Keratinocyte (primary cell): ENCODE measurements around the gene TBCC. TPM values are rescaled to one million over a fixed set of nuclear protein-coding genes. Genes with fewer than 3 reads are reported as not detected.

Source experiments
- DNase-seq: peaks from one replicate; pipeline ENCODE4 v3.0.0-alpha.2; 2011; ENCODE audit warnings: low read depth, missing footprints, low spot score
- FAIRE-seq: peaks from 2 replicates; lab custom pipeline; 2011; peaks lifted over from hg19 to GRCh38; lab: Jason Lieb, UNC
- H2AFZ ChIP-seq: 2 replicates; pipeline ENCODE4 v1.6.0; 2012; ENCODE audit warnings: low read length, control low read depth, inconsistent platforms; ENCODE audit not compliant: control insufficient read depth
- H3K27ac ChIP-seq: 2 replicates; pipeline ENCODE4 v1.5.1; 2011; ENCODE audit warnings: low read length; ENCODE audit not compliant: control insufficient read depth, insufficient read depth
- H3K27me3 ChIP-seq: 3 replicates; pipeline ENCODE4 v1.6.0; 2011; ENCODE audit warnings: low read length; ENCODE audit not compliant: control insufficient read depth, insufficient read depth; ENCODE audit errors: extremely low read depth
- H3K36me3 ChIP-seq, 2 experiments: 2 replicates in 1 of 2; 3 replicates in 1 of 2; pipeline ENCODE4 v1.5.1; 2011; ENCODE audit warnings: low read length in 2 of 2, mild to moderate bottlenecking in 1 of 2; ENCODE audit not compliant: control insufficient read depth in 2 of 2, insufficient read depth in 2 of 2; ENCODE audit errors: extremely low read depth in 1 of 2
- H3K4me1 ChIP-seq: 3 replicates; pipeline ENCODE4 v1.5.1; 2011; ENCODE audit warnings: low read length; ENCODE audit not compliant: control insufficient read depth, insufficient read depth; ENCODE audit errors: extremely low read depth
- H3K4me2 ChIP-seq: 3 replicates; pipeline ENCODE4 v1.6.0; 2011; ENCODE audit warnings: low read depth, low read length; ENCODE audit not compliant: control insufficient read depth, insufficient read depth; ENCODE audit errors: extremely low read depth
- H3K4me3 ChIP-seq, 3 experiments: fragments of 200-600 bp in 1 of 3; sonication (generic) in 1 of 3; 2 replicates in 2 of 3; 3 replicates in 1 of 3; pipeline ENCODE4 v1.5.1; 2011 to 2016; ENCODE audit warnings: low read length in 3 of 3, mild to moderate bottlenecking in 3 of 3, control low read depth in 2 of 3, inconsistent platforms in 1 of 3, low read depth in 1 of 3, mixed read lengths in 1 of 3, mixed run types in 1 of 3, moderate library complexity in 1 of 3; ENCODE audit not compliant: control insufficient read depth in 2 of 3, insufficient read depth in 2 of 3; ENCODE audit errors: extremely low read depth in 1 of 3
- H3K79me2 ChIP-seq: 2 replicates; pipeline ENCODE4 v1.6.0; 2012; ENCODE audit warnings: low read length; ENCODE audit not compliant: control insufficient read depth, insufficient read depth
- H3K9ac ChIP-seq: 3 replicates; pipeline ENCODE4 v1.6.0; 2011; ENCODE audit warnings: low read length; ENCODE audit not compliant: control insufficient read depth, insufficient read depth; ENCODE audit errors: extremely low read depth
- H3K9me1 ChIP-seq: 3 replicates; pipeline ENCODE4 v1.6.0; 2011; ENCODE audit warnings: low read length; ENCODE audit not compliant: control insufficient read depth, insufficient read depth; ENCODE audit errors: extremely low read depth
- H3K9me3 ChIP-seq: 2 replicates; pipeline ENCODE4 v1.5.1; 2012; ENCODE audit warnings: low read depth, low read length; ENCODE audit not compliant: control insufficient read depth
- H4K20me1 ChIP-seq: 3 replicates; pipeline ENCODE4 v1.6.0; 2011; ENCODE audit warnings: low read length; ENCODE audit not compliant: control insufficient read depth, insufficient read depth; ENCODE audit errors: extremely low read depth
- EZH2 ChIP-seq: IDR thresholded peaks from one replicate; pipeline ENCODE4 v1.6.1; 2012; ENCODE audit warnings: inconsistent platforms, mild to moderate bottlenecking, low read length, moderate library complexity
- dilution Hi-C: fragments of 300-500 bp; cut with MboI; formaldehyde crosslinking; loops from one replicate; pipeline ENCODE4 v1.7.0; 2020; ENCODE audit warnings: low sequenced_read_pairs; ENCODE audit not compliant: extremely low pct_ligation_motif_present
- polyA plus RNA-seq, 5 experiments: library from polyadenylated mRNA; depleted of rRNA in 3 of 5; stranded (reverse) in 3 of 5; stranded (forward) in 1 of 5; unstranded in 1 of 5; fragments of >200 nt; gene quantifications; 1 replicate in 1 of 5; 2 replicates in 3 of 5; 3 replicates in 1 of 5; pipeline versions ENCODE4 v1.2.1 to v1.2.3, GENCODE V29; 2011 to 2012; ENCODE audit warnings: missing spikeins in 2 of 5, low read depth in 1 of 5, low replicate concordance in 1 of 5
- TF ChIP-seq, protein P1 (sequence below), 3 experiments: IDR thresholded peaks in 1 of 3; conservative IDR thresholded peaks in 1 of 3; optimal IDR thresholded peaks in 1 of 3; 2 replicates in 2 of 3; 3 replicates in 1 of 3; pipeline versions ENCODE3 to v1.5.1; 2011; ENCODE audit warnings: low read length in 3 of 3, mild to moderate bottlenecking in 3 of 3, moderate library complexity in 2 of 3, control low read depth in 1 of 3, inconsistent platforms in 1 of 3; ENCODE audit not compliant: insufficient read depth in 2 of 3; ENCODE audit errors: extremely low read depth in 1 of 3

TBCC gene
- polyA plus RNA-seq, 1 donor (not counting 4 experiments of a cell fraction or from before 2014, with no cell fraction given), result 16.7 TPM

DNA sequence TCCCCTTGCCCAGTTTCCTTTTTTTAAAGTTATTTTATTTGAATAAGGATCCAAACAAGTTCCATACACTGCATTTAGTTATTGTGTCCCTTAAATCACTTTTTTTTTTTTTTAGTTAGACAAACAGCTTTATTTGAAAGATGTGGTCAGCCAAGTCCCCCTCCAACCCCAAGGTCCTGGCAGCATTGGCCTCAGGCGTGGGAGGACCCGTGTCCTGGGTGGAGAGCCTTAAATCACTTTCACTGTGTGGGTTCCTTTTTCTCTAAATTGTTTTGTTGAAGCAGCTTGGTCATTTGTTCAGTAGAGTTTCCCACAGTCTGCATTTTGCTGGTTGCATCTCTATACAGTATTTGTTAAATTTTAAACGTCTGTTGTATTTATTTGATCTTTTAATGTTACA lies 5.2 kb upstream of the TBCC start:
- Histone ChIP-seq H4K20me1 (no peaks in the 10 kb centered on the region), H3K27me3 (no peaks in the 10 kb centered on the region), H3K27ac (no peak overlapping the region), H3K4me2 (no peak overlapping the region), H3K9ac (no peak overlapping the region), H3K9me1 (no peaks in the 10 kb centered on the region), H3K79me2 (no peaks in the 10 kb centered on the region), H2AFZ (no peak overlapping the region), H3K9me3 (no peaks in the 10 kb centered on the region), H3K36me3 (no peaks in the 10 kb centered on the region), H3K4me1 (peaks cover 5% of the 10 kb centered on the region), H3K4me3 (no peak overlapping the region)
- FAIRE-seq, result no peak
- dilution Hi-C loops, result no loop called here
- TF ChIP-seq, protein P1, sequence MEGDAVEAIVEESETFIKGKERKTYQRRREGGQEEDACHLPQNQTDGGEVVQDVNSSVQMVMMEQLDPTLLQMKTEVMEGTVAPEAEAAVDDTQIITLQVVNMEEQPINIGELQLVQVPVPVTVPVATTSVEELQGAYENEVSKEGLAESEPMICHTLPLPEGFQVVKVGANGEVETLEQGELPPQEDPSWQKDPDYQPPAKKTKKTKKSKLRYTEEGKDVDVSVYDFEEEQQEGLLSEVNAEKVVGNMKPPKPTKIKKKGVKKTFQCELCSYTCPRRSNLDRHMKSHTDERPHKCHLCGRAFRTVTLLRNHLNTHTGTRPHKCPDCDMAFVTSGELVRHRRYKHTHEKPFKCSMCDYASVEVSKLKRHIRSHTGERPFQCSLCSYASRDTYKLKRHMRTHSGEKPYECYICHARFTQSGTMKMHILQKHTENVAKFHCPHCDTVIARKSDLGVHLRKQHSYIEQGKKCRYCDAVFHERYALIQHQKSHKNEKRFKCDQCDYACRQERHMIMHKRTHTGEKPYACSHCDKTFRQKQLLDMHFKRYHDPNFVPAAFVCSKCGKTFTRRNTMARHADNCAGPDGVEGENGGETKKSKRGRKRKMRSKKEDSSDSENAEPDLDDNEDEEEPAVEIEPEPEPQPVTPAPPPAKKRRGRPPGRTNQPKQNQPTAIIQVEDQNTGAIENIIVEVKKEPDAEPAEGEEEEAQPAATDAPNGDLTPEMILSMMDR (optimal IDR thresholded peaks at IDR 0.05 in 1 of 3, IDR thresholded peaks at IDR 0.05 in 1 of 3, conservative IDR thresholded peaks at IDR 0.05 in 1 of 3; ENCODE audit: extremely low read depth in 1 of 3, insufficient read depth in 2 of 3, low read length in 3 of 3), result no peak
- no peak for TF ChIP-seq EZH2
- DNase-seq, result no peak

DNA sequence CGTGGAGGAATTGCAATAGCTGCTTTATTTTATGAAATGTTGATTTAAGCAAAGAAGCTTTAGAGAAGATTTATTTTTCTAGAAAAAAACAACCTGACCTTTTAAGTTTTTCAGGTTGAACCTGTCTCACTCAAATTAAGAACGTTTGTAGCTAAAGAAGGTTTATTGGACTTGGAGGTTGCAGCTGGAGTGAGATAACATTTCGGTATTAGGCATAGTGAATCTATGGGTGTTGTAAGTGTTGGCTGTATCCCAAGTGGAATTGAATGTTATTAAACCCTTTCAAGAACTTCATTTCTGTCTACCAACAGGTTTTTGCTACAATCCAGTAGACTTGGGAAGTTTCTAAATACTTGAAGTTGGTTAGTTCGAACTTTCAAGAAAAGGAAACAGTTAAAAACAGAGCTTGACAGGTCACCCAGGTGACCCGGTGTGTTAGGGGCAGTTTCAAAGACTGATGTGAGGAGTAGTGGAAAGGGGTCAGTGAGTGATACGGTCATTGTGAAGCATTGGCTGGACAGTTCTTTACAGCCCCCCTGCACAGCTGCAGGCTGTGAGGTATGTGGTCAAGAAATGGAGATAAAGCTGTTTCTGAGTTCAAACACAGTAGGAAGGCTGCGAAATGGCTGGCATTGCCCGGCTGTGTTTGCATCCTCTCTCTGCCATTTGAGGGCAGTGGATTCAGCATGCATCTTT lies 2.4 kb upstream of the TBCC start:
- Histone ChIP-seq H3K4me1 (peaks cover 10% of the 10 kb centered on the region), H3K27me3 (no peaks in the 10 kb centered on the region), H3K4me2 (peak overlapping the region; percentile 38), H3K9ac (no peak overlapping the region), H3K9me1 (no peaks in the 10 kb centered on the region), H3K9me3 (no peaks in the 10 kb centered on the region), H4K20me1 (no peaks in the 10 kb centered on the region), H3K27ac (no peak overlapping the region), H3K4me3 (no peak overlapping the region), H2AFZ (no peak overlapping the region), H3K36me3 (no peaks in the 10 kb centered on the region), H3K79me2 (peaks cover 22% of the 10 kb centered on the region)
- no peak for FAIRE-seq
- DNase-seq, result no peak
- TF ChIP-seq, protein P1 (optimal IDR thresholded peaks at IDR 0.05 in 1 of 3, IDR thresholded peaks at IDR 0.05 in 1 of 3, conservative IDR thresholded peaks at IDR 0.05 in 1 of 3; ENCODE audit: extremely low read depth in 1 of 3, insufficient read depth in 2 of 3, low read length in 3 of 3), result no peak
- TF ChIP-seq EZH2, result no peak
- dilution Hi-C loops, result no loop called here
